K562 (cell line): ENCODE measurements around the gene ATXN2L. TPM values are rescaled to one million over a fixed set of nuclear protein-coding genes. Genes with fewer than 3 reads are reported as not detected.

ENCODE experiments used
- BRD9 ChIP-seq: fragments of 450-650 bp; IDR thresholded peaks from 2 replicates; pipeline ENCODE4 v1.6.1; 2018; ENCODE audit warnings: low read depth; ENCODE audit not compliant: partially characterized antibody
- FOXP1 ChIP-seq: sonication (generic); formaldehyde crosslinking; IDR thresholded peaks from 2 replicates; pipeline ENCODE4 v1.8.0; 2022; ENCODE audit warnings: mild to moderate bottlenecking, missing genetic modification reagents
- MCM7 ChIP-seq, 2 experiments: fragments of 450-650 bp; IDR thresholded peaks; 2 replicates each; pipeline ENCODE4 v1.6.1; 2016 to 2018
- STAT5A ChIP-seq: IDR thresholded peaks from 2 replicates; pipeline ENCODE4 v1.6.1; 2012; ENCODE audit warnings: low read length, inconsistent platforms, borderline replicate concordance
- ZNF140 ChIP-seq: fragments of 250-450 bp; sonication (Bioruptor Pico); IDR thresholded peaks from 2 replicates; pipeline ENCODE4 v1.8.0; 2021; ENCODE audit warnings: moderate library complexity, mild to moderate bottlenecking, inconsistent platforms
- ZNF766 ChIP-seq: fragments of 200-800 bp; sonication (Bioruptor generic); conservative IDR thresholded peaks from 2 replicates; pipeline ENCODE4 v1.6.1; 2016; ENCODE audit warnings: missing genetic modification characterization, missing compliant biosample characterization
- polyA plus RNA-seq, 8 experiments: library from polyadenylated mRNA; depleted of rRNA in 4 of 8; stranded (reverse) in 5 of 8; unstranded in 3 of 8; fragments of >200 nt; fragmentation: Nextera tagmentation in 2 of 8; fragmentation: Illumina TruSeq in 1 of 8; extraction: Ambion mirVana in 2 of 8; extraction: Trizol in 1 of 8; gene quantifications; 2 replicates each; pipeline versions ENCODE4 v1.2.1 to v1.2.3, GENCODE V29; 2011 to 2014; ENCODE audit warnings: inconsistent platforms in 1 of 8, missing spikeins in 1 of 8
- total RNA-seq, 7 experiments: library from RNA; depleted of rRNA in 6 of 7; stranded (reverse); fragments of >200 nt in 6 of 7; fragmentation: Illumina TruSeq in 2 of 7; extraction: Trizol in 2 of 7; gene quantifications; 2 replicates each; pipeline versions ENCODE4 v1.2.1 to v1.2.3, GENCODE V29; 2011 to 2021; ENCODE audit warnings: low replicate concordance in 1 of 7
- TF ChIP-seq, protein P1 (sequence below): fragments of 450-650 bp; IDR thresholded peaks from 2 replicates; pipeline ENCODE4 v1.6.1; 2016; ENCODE audit warnings: mild to moderate bottlenecking, moderate library complexity
- TF ChIP-seq, protein P2 (sequence below), 2 experiments: IDR thresholded peaks; 2 replicates each; pipeline ENCODE4 v1.6.1; 2012; ENCODE audit warnings: improper control_type of control experiment in 2 of 2, low read depth in 2 of 2, low read length in 2 of 2, borderline replicate concordance in 1 of 2
- TF ChIP-seq, protein P3 (sequence below): fragments of 450-650 bp; conservative IDR thresholded peaks from 2 replicates; pipeline ENCODE4 v1.6.1; 2016; ENCODE audit warnings: missing genetic modification characterization, low read depth, mild to moderate bottlenecking, missing compliant biosample characterization, moderate library complexity

Gene ATXN2L
- total and polyA plus RNA-seq, 9 of the 15 experiments (the other 6 are each of a cell fraction or from before 2014, with no cell fraction given): 3.8 to 280 (median 37.2) TPM

GRCh38 chr16:28823873-28824716, 1.3 kb downstream of the ATXN2L start (continued):
- TF ChIP-seq, protein P1, sequence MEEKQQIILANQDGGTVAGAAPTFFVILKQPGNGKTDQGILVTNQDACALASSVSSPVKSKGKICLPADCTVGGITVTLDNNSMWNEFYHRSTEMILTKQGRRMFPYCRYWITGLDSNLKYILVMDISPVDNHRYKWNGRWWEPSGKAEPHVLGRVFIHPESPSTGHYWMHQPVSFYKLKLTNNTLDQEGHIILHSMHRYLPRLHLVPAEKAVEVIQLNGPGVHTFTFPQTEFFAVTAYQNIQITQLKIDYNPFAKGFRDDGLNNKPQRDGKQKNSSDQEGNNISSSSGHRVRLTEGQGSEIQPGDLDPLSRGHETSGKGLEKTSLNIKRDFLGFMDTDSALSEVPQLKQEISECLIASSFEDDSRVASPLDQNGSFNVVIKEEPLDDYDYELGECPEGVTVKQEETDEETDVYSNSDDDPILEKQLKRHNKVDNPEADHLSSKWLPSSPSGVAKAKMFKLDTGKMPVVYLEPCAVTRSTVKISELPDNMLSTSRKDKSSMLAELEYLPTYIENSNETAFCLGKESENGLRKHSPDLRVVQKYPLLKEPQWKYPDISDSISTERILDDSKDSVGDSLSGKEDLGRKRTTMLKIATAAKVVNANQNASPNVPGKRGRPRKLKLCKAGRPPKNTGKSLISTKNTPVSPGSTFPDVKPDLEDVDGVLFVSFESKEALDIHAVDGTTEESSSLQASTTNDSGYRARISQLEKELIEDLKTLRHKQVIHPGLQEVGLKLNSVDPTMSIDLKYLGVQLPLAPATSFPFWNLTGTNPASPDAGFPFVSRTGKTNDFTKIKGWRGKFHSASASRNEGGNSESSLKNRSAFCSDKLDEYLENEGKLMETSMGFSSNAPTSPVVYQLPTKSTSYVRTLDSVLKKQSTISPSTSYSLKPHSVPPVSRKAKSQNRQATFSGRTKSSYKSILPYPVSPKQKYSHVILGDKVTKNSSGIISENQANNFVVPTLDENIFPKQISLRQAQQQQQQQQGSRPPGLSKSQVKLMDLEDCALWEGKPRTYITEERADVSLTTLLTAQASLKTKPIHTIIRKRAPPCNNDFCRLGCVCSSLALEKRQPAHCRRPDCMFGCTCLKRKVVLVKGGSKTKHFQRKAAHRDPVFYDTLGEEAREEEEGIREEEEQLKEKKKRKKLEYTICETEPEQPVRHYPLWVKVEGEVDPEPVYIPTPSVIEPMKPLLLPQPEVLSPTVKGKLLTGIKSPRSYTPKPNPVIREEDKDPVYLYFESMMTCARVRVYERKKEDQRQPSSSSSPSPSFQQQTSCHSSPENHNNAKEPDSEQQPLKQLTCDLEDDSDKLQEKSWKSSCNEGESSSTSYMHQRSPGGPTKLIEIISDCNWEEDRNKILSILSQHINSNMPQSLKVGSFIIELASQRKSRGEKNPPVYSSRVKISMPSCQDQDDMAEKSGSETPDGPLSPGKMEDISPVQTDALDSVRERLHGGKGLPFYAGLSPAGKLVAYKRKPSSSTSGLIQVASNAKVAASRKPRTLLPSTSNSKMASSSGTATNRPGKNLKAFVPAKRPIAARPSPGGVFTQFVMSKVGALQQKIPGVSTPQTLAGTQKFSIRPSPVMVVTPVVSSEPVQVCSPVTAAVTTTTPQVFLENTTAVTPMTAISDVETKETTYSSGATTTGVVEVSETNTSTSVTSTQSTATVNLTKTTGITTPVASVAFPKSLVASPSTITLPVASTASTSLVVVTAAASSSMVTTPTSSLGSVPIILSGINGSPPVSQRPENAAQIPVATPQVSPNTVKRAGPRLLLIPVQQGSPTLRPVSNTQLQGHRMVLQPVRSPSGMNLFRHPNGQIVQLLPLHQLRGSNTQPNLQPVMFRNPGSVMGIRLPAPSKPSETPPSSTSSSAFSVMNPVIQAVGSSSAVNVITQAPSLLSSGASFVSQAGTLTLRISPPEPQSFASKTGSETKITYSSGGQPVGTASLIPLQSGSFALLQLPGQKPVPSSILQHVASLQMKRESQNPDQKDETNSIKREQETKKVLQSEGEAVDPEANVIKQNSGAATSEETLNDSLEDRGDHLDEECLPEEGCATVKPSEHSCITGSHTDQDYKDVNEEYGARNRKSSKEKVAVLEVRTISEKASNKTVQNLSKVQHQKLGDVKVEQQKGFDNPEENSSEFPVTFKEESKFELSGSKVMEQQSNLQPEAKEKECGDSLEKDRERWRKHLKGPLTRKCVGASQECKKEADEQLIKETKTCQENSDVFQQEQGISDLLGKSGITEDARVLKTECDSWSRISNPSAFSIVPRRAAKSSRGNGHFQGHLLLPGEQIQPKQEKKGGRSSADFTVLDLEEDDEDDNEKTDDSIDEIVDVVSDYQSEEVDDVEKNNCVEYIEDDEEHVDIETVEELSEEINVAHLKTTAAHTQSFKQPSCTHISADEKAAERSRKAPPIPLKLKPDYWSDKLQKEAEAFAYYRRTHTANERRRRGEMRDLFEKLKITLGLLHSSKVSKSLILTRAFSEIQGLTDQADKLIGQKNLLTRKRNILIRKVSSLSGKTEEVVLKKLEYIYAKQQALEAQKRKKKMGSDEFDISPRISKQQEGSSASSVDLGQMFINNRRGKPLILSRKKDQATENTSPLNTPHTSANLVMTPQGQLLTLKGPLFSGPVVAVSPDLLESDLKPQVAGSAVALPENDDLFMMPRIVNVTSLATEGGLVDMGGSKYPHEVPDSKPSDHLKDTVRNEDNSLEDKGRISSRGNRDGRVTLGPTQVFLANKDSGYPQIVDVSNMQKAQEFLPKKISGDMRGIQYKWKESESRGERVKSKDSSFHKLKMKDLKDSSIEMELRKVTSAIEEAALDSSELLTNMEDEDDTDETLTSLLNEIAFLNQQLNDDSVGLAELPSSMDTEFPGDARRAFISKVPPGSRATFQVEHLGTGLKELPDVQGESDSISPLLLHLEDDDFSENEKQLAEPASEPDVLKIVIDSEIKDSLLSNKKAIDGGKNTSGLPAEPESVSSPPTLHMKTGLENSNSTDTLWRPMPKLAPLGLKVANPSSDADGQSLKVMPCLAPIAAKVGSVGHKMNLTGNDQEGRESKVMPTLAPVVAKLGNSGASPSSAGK: no peak
- TF ChIP-seq ZNF140 (CRISPR knock-in tag) (no peak), STAT5A (no peak), ZNF766 (CRISPR knock-in tag) (no peak), MCM7 (IDR thresholded peaks at IDR 0.05) (no peak), BRD9 (peak; percentile 86), FOXP1 (CRISPR knock-in tag) (no peak)
- TF ChIP-seq, protein P2, sequence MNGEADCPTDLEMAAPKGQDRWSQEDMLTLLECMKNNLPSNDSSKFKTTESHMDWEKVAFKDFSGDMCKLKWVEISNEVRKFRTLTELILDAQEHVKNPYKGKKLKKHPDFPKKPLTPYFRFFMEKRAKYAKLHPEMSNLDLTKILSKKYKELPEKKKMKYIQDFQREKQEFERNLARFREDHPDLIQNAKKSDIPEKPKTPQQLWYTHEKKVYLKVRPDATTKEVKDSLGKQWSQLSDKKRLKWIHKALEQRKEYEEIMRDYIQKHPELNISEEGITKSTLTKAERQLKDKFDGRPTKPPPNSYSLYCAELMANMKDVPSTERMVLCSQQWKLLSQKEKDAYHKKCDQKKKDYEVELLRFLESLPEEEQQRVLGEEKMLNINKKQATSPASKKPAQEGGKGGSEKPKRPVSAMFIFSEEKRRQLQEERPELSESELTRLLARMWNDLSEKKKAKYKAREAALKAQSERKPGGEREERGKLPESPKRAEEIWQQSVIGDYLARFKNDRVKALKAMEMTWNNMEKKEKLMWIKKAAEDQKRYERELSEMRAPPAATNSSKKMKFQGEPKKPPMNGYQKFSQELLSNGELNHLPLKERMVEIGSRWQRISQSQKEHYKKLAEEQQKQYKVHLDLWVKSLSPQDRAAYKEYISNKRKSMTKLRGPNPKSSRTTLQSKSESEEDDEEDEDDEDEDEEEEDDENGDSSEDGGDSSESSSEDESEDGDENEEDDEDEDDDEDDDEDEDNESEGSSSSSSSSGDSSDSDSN (IDR thresholded peaks at IDR 0.05; ENCODE audit: borderline replicate concordance in 1 of 2, low read depth in 2 of 2, low read length in 2 of 2): 0 out of 4 replicates have a peak, but pooled peaks of 1 of the 2 experiments have one; percentile 47
- TF ChIP-seq, protein P3, sequence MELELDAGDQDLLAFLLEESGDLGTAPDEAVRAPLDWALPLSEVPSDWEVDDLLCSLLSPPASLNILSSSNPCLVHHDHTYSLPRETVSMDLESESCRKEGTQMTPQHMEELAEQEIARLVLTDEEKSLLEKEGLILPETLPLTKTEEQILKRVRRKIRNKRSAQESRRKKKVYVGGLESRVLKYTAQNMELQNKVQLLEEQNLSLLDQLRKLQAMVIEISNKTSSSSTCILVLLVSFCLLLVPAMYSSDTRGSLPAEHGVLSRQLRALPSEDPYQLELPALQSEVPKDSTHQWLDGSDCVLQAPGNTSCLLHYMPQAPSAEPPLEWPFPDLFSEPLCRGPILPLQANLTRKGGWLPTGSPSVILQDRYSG: no peak
